GM23338 (cell line): ENCODE results near the gene FXN. TPM values are rescaled to one million over a fixed set of nuclear protein-coding genes. Genes with fewer than 3 reads are reported as not detected.

Source experiments
- ATAC-seq: fragments of 200-7000 bp; cut with Tn5 transposase; 3 replicates; pipeline ENCODE4 v1.9.1; 2020
- DNase-seq: peaks from one replicate; pipeline ENCODE4 v3.0.0-alpha.2; 2015; ENCODE audit warnings: low spot score
- H2AFZ ChIP-seq: fragments of 200-600 bp; sonication (generic); 2 replicates; pipeline ENCODE4 v1.8.0; 2016; ENCODE audit warnings: antibody characterized with exemption, mild to moderate bottlenecking, moderate library complexity
- H3F3A ChIP-seq: fragments of 200-600 bp; sonication (generic); replicated peaks from 2 replicates; pipeline ENCODE4 v1.8.0; 2017; ENCODE audit warnings: antibody characterized with exemption, mixed run types, low read depth
- H3K27ac ChIP-seq: fragments of 200-600 bp; sonication (generic); 2 replicates; pipeline ENCODE4 v1.6.1; 2016; ENCODE audit warnings: low read depth
- H3K27me3 ChIP-seq: fragments of 200-600 bp; sonication (generic); 2 replicates; pipeline ENCODE4 v1.8.0; 2016; ENCODE audit warnings: mild to moderate bottlenecking, mixed run types, moderate library complexity; ENCODE audit not compliant: insufficient read depth
- H3K36me3 ChIP-seq: fragments of 200-600 bp; sonication (generic); 2 replicates; pipeline ENCODE4 v1.8.0; 2016; ENCODE audit warnings: mild to moderate bottlenecking; ENCODE audit not compliant: insufficient read depth
- H3K4me1 ChIP-seq: fragments of 200-600 bp; sonication (generic); 2 replicates; pipeline ENCODE4 v1.8.0; 2016; ENCODE audit warnings: mild to moderate bottlenecking, moderate library complexity; ENCODE audit not compliant: insufficient read depth
- H3K4me2 ChIP-seq: fragments of 200-600 bp; sonication (generic); 2 replicates; pipeline ENCODE4 v1.7.1; 2017; ENCODE audit warnings: mixed run types
- H3K4me3 ChIP-seq: fragments of 200-600 bp; sonication (generic); 2 replicates; pipeline ENCODE4 v1.6.1; 2016; ENCODE audit warnings: mixed run types
- H3K79me2 ChIP-seq: fragments of 200-600 bp; sonication (generic); replicated peaks from 2 replicates; pipeline ENCODE4 v1.8.0; 2017; ENCODE audit warnings: mild to moderate bottlenecking; ENCODE audit not compliant: insufficient read depth
- H3K9me2 ChIP-seq: fragments of 200-600 bp; sonication (generic); 2 replicates; pipeline ENCODE4 v1.8.0; 2017; ENCODE audit not compliant: insufficient read depth
- H4K20me1 ChIP-seq: fragments of 200-600 bp; sonication (generic); replicated peaks from 2 replicates; pipeline ENCODE4 v1.8.0; 2017; ENCODE audit warnings: mild to moderate bottlenecking; ENCODE audit not compliant: insufficient read depth
- H3K27ac Mint-ChIP-seq: 2 replicates; pipeline ENCODE4 v1.8.0; 2020; ENCODE audit warnings: inconsistent platforms, mild to moderate bottlenecking, moderate library complexity, mixed read lengths
- H3K27me3 Mint-ChIP-seq: 3 replicates; pipeline ENCODE4 v1.8.0; 2022; ENCODE audit warnings: low read depth, mild to moderate bottlenecking, moderate library complexity, mixed read lengths, inconsistent platforms; ENCODE audit not compliant: insufficient read depth, poor library complexity
- H3K36me3 Mint-ChIP-seq: 3 replicates; pipeline ENCODE4 v1.8.0; 2021; ENCODE audit warnings: low read depth, mild to moderate bottlenecking, inconsistent platforms, moderate library complexity, mixed read lengths
- H3K4me1 Mint-ChIP-seq: 3 replicates; pipeline ENCODE4 v1.8.0; 2020; ENCODE audit warnings: mild to moderate bottlenecking, inconsistent platforms, mixed read lengths
- H3K4me3 Mint-ChIP-seq: 3 replicates; pipeline ENCODE4 v1.8.0; 2021; ENCODE audit warnings: moderate library complexity, mild to moderate bottlenecking, inconsistent platforms, mixed read lengths
- H3K9me3 Mint-ChIP-seq: 3 replicates; pipeline ENCODE4 v1.8.0; 2020; ENCODE audit warnings: moderate library complexity, mild to moderate bottlenecking, inconsistent platforms, mixed read lengths
- CREB1 ChIP-seq: fragments of 250-450 bp; sonication (Bioruptor Pico); IDR thresholded peaks from 2 replicates; pipeline ENCODE4 v1.5.0; 2020; ENCODE audit warnings: low read depth, mild to moderate bottlenecking, moderate library complexity
- STAT1 ChIP-seq: IDR thresholded peaks from one replicate; pipeline ENCODE4 v1.6.1; 2016; ENCODE audit warnings: antibody characterized with exemption; ENCODE audit not compliant: unreplicated experiment
- ZNF114 ChIP-seq: fragments of 250-450 bp; sonication (Bioruptor Pico); IDR thresholded peaks from 2 replicates; pipeline ENCODE4 v1.5.0; 2020; ENCODE audit warnings: mild to moderate bottlenecking, moderate library complexity
- polyA plus RNA-seq: library from polyadenylated mRNA; unstranded; fragments of >200 nt; fragmentation: Nextera tagmentation; extraction: Ambion mirVana; gene quantifications from 2 replicates; pipeline ENCODE4 v1.2.1, GENCODE V29; 2016
- total RNA-seq: library from RNA; depleted of rRNA; stranded (reverse); fragments of >200 nt; shearing (Covaris generic); gene quantifications from 2 replicates; pipeline ENCODE4 v1.2.3, GENCODE V29; 2014
- TF ChIP-seq, protein P1 (sequence below): fragments of 250-450 bp; sonication (Bioruptor Pico); IDR thresholded peaks from 2 replicates; pipeline ENCODE4 v1.5.0; 2020; ENCODE audit warnings: mild to moderate bottlenecking, moderate library complexity
- TF ChIP-seq, protein P2 (sequence below): IDR thresholded peaks from one replicate; pipeline ENCODE4 v1.6.1; 2018; ENCODE audit warnings: antibody characterized with exemption; ENCODE audit not compliant: unreplicated experiment

FXN gene
- total and polyA plus RNA-seq, 2 experiments from 2014 or later = 26.1 to 66.4 TPM

DNA sequence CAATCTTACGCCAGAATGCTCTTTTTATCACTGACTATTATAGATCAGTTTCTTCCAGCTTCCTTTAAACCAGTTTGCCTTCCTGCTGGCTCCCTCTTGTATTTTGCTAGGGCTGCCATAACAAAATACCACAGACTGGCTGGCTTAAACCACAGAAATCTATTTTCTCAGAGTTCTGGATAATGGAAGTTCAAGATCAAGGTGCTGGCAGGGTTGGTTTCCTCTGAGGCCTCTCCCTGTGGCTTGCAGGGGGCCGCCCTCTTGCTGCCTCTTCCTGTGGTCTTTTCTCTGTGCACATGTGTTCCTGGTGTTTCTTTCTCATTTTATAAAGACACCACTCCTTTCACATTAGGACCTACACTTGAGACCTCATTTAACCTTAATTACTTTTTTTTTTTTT, 6.8 kb upstream of the FXN start (continued):
- TF ChIP-seq, protein P1, sequence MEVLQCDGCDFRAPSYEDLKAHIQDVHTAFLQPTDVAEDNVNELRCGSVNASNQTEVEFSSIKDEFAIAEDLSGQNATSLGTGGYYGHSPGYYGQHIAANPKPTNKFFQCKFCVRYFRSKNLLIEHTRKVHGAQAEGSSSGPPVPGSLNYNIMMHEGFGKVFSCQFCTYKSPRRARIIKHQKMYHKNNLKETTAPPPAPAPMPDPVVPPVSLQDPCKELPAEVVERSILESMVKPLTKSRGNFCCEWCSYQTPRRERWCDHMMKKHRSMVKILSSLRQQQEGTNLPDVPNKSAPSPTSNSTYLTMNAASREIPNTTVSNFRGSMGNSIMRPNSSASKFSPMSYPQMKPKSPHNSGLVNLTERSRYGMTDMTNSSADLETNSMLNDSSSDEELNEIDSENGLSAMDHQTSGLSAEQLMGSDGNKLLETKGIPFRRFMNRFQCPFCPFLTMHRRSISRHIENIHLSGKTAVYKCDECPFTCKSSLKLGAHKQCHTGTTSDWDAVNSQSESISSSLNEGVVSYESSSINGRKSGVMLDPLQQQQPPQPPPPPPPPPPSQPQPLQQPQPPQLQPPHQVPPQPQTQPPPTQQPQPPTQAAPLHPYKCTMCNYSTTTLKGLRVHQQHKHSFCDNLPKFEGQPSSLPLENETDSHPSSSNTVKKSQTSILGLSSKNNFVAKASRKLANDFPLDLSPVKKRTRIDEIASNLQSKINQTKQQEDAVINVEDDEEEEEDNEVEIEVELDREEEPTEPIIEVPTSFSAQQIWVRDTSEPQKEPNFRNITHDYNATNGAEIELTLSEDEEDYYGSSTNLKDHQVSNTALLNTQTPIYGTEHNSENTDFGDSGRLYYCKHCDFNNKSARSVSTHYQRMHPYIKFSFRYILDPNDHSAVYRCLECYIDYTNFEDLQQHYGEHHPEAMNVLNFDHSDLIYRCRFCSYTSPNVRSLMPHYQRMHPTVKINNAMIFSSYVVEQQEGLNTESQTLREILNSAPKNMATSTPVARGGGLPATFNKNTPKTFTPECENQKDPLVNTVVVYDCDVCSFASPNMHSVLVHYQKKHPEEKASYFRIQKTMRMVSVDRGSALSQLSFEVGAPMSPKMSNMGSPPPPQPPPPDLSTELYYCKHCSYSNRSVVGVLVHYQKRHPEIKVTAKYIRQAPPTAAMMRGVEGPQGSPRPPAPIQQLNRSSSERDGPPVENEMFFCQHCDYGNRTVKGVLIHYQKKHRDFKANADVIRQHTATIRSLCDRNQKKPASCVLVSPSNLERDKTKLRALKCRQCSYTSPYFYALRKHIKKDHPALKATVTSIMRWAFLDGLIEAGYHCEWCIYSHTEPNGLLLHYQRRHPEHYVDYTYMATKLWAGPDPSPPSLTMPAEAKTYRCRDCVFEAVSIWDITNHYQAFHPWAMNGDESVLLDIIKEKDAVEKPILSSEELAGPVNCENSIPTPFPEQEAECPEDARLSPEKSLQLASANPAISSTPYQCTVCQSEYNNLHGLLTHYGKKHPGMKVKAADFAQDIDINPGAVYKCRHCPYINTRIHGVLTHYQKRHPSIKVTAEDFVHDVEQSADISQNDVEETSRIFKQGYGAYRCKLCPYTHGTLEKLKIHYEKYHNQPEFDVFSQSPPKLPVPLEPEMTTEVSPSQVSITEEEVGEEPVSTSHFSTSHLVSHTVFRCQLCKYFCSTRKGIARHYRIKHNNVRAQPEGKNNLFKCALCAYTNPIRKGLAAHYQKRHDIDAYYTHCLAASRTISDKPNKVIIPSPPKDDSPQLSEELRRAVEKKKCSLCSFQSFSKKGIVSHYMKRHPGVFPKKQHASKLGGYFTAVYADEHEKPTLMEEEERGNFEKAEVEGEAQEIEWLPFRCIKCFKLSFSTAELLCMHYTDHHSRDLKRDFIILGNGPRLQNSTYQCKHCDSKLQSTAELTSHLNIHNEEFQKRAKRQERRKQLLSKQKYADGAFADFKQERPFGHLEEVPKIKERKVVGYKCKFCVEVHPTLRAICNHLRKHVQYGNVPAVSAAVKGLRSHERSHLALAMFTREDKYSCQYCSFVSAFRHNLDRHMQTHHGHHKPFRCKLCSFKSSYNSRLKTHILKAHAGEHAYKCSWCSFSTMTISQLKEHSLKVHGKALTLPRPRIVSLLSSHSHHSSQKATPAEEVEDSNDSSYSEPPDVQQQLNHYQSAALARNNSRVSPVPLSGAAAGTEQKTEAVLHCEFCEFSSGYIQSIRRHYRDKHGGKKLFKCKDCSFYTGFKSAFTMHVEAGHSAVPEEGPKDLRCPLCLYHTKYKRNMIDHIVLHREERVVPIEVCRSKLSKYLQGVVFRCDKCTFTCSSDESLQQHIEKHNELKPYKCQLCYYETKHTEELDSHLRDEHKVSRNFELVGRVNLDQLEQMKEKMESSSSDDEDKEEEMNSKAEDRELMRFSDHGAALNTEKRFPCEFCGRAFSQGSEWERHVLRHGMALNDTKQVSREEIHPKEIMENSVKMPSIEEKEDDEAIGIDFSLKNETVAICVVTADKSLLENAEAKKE = no peak
- no peak for TF ChIP-seq STAT1

GRCh38 chr9:69029535-69029934, 6.0 kb upstream of the FXN start:
- H2AFZ ChIP-seq = no peak overlapping the region
- H3K4me3 ChIP-seq = no peak overlapping the region
- no peaks in the 10 kb centered on the region for H3K36me3 ChIP-seq
- H3K9me2 ChIP-seq = no peaks in the 10 kb centered on the region
- no peak for ATAC-seq
- Mint-ChIP-seq H3K27me3 (peaks cover 2% of the 10 kb centered on the region), H3K4me1 (peaks cover 3% of the 10 kb centered on the region; the same call in 2 of the 3 replicates), H3K4me3 (no peak overlapping the region), H3K9me3 (peaks cover 8% of the 10 kb centered on the region; the same call in 2 of the 3 replicates), H3K36me3 (0 out of 3 replicates have a peak, but pooled peaks cover 3% of the 10 kb centered on the region), H3K27ac (no peak overlapping the region)
- H3K4me1 ChIP-seq = no peaks in the 10 kb centered on the region
- H3K4me2 ChIP-seq = no peak overlapping the region
- no peak overlapping the region for H3K27ac ChIP-seq
- no peaks in the 10 kb centered on the region for H3K79me2 ChIP-seq
- no peak for DNase-seq
- no peaks in the 10 kb centered on the region for H3F3A ChIP-seq
- no peaks in the 10 kb centered on the region for H4K20me1 ChIP-seq
- H3K27me3 ChIP-seq = no peaks in the 10 kb centered on the region
- TF ChIP-seq, protein P1 = no peak
- TF ChIP-seq, protein P2, sequence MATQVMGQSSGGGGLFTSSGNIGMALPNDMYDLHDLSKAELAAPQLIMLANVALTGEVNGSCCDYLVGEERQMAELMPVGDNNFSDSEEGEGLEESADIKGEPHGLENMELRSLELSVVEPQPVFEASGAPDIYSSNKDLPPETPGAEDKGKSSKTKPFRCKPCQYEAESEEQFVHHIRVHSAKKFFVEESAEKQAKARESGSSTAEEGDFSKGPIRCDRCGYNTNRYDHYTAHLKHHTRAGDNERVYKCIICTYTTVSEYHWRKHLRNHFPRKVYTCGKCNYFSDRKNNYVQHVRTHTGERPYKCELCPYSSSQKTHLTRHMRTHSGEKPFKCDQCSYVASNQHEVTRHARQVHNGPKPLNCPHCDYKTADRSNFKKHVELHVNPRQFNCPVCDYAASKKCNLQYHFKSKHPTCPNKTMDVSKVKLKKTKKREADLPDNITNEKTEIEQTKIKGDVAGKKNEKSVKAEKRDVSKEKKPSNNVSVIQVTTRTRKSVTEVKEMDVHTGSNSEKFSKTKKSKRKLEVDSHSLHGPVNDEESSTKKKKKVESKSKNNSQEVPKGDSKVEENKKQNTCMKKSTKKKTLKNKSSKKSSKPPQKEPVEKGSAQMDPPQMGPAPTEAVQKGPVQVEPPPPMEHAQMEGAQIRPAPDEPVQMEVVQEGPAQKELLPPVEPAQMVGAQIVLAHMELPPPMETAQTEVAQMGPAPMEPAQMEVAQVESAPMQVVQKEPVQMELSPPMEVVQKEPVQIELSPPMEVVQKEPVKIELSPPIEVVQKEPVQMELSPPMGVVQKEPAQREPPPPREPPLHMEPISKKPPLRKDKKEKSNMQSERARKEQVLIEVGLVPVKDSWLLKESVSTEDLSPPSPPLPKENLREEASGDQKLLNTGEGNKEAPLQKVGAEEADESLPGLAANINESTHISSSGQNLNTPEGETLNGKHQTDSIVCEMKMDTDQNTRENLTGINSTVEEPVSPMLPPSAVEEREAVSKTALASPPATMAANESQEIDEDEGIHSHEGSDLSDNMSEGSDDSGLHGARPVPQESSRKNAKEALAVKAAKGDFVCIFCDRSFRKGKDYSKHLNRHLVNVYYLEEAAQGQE = no peak
- TF ChIP-seq ZNF114 (CRISPR knock-in tag) (no peak), CREB1 (CRISPR knock-in tag) (no peak), STAT1 (no peak)
